NCI-H524 treated with DMSO at 0.1 percent for 48 hours (cell line): ENCODE results near the gene XG.
"Not testable (repeated sequence)": the region's sequence is repeated elsewhere in the genome, so short reads cannot be mapped to it uniquely, and the experiment has no call there.

Experiments used
- DNase-seq: peaks from one replicate; lab custom pipeline; 2025; lab: John Stamatoyannopoulos, UW

Gene XG

DNA sequence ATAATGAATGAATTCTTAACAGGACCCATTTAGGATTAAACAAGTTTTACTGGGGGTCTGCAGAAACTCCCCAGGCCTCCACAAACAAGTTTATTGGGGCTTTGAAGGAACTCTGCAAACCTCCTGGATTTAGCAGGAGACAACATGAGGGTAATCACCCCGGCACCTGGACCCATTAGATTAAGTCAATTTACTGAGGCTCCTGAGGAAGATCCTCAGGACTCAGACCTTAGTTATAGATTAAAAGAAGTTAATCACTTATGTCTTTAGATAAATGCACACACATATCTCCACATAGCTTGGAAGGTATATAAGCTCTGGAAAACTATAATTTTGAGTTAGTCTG, 29.4 kb downstream of the XG start:
- no peak for DNase-seq

DNA sequence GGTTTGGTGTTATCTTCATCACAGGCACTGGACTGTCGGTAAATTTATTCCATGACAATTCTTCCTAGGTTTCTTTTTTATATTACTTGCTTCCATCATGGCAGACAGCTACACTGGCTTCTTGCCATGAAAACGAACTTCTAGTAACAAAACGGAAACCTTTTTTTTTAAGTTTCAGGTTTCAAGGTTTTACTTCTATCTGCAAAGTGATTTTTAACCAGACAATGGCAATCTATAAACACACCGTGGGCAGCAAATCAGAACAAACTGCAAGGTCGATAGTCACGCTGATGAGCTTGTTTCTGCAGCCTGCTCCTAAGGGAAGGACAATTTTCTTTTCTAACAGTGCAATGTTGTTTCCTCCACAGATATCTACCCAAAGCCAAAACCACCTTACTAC, 29.9 kb downstream of the XG start:
- no peak for DNase-seq

DNA sequence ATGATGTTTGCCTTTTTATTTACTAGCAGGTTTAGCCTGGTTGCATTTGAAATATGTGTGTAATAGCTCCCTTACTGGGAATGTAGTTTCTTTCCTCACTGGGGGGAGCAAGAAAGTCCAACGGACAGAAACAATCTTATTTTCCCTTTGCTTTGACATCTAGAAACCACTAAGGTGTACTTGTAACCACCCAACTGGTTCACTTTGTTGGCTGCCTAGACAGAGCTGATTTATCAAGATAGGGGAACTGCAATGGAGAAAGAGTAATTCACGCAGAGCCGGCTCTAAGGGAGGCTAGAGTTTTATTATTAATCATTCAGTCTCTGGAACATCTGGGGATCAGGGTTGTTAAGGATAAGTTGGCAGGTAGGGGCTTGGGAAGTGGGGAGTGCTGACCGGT, 30.3 kb downstream of the XG start:
- no peak for DNase-seq

DNA sequence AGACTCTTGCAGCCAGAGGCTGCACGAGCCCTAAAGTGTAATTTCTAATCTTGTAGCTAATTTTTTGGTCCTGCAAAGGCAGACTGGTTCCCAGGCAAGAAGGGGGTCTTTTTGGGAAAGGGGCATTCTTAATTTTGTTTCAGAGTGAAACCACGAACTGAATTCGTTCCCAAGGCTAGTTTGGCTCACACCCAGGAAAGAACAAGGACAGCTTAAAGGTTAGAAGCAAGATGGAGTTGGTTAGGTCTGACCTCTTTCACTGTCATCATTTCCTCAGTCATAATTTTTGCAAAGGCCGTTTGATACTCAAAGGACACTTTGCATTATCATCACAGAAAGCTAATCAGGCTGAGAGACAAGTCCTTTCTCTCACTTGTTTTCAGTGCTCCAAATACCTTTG, 30.9 kb downstream of the XG start:
- no peak for DNase-seq

DNA sequence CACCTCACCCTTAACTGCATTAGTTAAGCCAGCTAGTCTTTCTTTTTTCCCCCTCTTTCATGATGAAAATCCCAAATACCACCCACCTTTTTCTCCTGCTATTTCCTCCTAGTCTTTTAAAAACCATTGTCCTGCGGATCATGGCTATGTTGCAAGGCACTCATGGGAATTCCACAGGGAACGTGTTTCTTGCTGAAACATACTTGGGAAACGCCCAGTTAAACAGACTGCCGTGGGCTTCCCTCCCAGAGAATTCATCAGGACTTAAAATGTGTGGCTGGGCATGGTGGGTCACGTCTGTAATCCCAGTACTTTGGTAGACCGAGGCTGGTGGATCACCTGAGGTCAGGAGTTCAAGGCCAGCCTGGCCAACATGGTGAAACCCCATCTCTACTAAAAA, 32.2 kb downstream of the XG start:
- DNase-seq = no peak

DNA sequence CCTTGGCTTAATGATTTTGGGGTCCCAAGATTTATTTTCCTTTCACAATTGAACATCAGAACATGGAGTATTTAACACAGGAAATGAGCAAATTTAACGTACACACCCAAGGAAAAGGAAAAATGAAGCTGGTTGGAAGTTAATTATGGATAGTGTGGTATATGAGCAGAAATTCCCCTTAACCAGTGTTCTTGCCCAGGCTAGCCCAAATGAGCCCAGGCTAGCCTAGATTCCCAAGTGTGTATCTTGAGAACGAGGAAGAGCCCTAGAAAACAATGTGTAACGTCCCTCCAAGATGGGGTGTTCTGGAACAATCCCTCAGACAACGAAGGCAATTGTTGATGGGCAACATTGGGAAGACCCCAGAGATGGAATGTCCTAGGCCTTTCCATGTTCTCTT, 33.7 kb downstream of the XG start:
- no peak for DNase-seq

DNA sequence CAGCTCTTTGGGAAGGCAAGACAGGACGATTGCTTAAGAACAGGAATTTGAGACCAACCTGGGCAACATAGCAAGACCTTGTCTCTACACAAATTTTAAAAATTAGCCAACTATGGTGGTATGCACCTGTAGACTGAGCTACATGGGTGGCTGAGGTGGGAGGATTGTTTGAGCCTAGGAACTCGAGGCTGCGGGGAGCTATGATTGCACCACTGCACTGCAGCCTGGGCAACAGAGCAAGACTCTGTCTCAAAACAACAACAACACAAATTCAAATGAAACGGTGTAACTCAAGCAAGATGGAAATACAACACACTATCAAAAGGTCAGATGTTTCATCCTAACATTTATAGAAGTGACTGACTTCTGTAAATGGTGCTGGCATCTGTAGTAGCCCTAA, 37.1 kb downstream of the XG start:
- no peak for DNase-seq

DNA sequence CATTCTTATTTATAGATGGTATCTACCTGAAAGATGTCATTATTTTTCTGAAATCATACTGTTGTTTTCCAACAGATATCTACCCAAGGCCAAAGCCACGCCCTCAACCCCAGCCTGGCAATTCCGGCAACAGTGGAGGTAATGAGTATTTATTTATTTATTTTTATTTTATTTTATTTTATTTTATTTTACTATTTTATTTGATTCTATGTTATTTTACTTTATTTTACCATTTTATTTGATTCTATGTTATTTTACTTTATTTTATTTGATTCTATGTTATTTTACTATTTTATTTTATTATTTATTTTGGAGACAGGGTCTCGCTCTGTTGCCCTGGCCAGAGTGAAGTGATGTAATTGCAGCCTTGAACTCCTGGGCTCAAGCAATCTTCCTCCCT, 37.7 kb downstream of the XG start:
- DNase-seq = no peak

DNA sequence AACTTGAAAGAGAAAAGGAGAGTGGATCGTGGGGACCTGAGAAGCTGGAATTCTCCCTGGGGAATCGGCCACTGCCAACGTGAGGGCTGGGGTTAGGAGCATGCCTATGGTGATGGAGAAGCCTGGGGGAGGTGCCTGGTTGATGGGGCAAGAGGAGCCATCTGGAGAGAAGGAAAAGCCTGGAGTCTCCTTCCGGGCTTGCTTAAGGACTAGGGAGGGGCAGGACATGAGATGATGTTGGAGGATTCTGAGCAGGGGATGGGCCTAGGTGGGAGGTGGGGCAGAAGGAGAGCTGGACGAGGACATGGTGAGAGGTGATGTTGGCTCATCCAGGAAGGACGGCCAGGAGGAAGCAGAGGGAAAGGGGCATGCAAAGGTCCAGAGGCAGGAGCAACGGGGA, 41.9 kb downstream of the XG start:
- DNase-seq = peak; percentile 0

DNA sequence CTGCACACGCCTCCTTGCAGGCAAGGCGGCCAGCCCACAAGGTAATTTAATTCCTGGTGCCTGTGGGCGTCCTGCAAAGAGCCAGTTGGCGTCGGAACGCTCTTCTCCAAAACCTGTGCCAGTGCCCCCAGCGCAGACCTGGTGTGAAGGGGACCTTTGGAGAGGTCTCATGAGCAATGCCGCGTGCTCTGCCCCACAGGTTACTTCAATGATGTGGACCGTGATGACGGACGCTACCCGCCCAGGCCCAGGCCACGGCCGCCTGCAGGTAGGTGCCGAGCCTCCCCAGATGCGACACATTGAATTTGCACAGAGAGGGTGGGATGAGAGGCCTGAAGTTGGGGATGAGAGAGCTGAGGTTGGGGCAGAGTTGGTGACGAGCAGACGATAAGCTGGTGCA, 42.5 kb downstream of the XG start:
- DNase-seq = no peak

DNA sequence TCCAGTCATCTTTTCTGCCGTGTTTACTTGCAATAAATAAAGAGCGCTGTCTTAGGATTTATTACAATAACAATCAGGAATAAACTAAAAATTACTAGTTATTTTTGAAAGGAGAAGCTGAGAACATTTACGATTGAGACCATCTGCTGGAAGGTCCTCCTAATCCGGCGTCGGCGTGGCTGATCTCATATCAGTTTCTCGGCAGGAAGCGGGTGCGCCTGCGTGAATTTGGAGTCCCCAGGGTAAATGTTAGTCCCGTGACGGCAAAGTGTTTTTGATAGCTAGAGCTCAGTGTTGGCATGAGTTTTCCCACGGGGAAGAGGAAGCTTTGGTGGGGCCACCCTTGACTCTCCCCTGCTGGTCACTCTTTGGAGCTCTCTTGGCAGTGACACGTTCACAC, 45.0 kb downstream of the XG start:
- DNase-seq = peak; percentile 3

DNA sequence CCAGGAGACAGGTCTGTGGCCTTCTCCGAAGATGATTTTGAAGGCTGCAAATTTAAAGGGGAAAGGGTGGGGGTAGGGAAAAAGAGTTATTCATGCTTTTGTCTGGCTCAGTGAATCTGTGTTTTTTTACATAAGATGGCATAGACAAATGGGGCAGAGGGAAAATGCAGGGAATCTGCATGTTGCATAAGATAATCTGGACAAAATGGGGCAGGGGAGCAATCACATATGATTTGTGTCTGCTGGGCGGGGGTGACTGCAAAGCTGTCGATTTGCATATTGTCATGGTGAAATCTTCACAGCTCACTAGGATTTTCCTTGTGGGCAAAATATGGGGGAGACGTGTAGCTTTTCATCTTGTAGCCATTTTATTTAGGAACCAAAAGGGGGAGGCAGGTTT, 47.5 kb downstream of the XG start:
- DNase-seq = no peak

DNA sequence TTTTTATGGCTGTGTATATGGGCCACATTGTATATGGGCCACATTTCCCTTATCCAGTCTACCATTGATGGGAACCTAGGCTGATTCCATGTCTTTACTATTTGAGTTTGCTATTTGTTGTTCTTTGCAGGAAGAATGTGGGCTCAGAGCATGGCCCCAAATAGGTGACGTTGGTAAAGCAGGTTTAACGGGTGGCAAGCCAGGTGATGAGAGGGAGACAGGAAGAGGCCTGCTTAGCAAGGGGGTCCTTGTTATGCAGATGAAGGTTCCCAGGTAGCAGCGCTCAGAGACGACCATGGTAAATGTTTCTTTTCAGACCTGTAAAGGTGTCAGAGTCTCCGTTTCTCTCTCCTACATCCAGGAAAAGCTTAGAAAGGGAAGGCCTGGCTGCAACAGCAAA, 48.1 kb downstream of the XG start:
- not testable (repeated sequence) for DNase-seq

DNA sequence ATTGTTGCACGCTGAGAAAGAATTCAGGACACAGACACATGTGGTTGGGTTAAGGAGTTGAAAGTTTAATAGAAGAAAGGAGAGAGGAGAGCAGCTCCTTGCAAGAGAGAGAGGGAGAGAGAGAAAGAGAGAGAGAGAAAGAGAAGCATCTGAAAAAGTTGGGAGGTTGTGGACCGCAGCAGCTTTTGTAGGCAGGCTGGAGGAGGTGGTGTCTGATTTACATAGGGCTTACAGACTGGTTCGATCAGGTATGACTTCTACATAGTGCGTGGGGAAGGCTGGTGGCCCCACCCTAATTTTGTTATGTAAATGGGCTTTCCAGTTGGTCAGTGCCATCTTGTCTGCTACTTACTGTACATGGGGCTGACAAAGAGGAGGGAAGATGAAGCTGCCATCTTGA, 49.4 kb downstream of the XG start:
- no peak for DNase-seq

DNA sequence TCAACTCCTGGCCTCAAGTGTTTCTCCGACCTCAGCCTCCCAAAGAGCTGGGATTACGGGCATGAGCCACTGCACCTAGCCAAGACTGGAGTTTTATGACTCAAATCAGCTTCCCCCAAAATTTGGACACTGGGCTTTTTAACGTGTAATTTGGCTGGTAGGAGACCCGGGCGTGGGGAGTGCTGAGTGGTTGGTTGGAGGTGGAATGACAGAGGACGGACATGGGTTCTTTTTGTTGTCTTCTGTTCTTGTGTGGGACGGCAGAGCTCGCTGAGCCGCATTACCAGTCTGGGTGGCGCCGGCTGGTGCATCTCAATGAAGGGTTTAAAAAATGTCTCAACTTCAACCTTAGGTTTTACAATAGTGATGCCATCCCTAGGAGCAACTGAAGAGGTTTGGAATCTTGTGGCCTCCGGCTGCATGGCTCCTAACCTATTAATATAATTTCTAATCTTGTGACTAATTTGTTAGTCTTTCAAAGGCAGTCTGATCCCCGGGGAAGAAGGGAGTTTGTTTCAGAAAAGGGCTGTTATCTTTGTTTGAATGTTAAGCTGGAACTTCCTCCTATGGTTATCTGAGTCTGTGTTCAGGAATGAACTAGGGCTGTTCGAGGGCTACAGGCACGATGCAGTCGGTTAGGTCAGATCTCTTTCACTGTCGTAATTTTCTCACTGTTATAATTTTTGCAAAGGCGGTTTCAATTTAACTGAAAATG, 50.7 kb downstream of the XG start:
- not testable (repeated sequence) for DNase-seq

DNA sequence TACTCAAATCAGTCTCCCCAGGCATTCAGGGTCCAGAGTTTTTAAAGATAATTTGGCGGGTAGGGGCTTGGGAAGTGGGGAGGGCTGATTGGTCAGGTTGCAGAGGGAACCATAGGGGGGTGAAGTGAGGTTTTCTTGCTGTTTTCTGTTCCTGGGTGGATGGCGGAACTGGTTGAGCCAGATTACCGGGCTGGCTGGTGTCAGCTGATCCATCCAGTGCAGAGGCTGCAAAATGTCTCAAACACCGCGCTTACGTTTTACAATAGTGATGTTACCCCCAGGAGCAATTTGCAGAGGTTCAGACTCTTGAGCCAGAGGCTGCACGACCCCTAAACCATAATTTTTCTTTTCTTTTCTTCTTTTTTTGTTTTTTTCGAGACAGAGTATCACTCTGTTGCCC, 51.6 kb downstream of the XG start:
- DNase-seq = not testable (repeated sequence)

DNA sequence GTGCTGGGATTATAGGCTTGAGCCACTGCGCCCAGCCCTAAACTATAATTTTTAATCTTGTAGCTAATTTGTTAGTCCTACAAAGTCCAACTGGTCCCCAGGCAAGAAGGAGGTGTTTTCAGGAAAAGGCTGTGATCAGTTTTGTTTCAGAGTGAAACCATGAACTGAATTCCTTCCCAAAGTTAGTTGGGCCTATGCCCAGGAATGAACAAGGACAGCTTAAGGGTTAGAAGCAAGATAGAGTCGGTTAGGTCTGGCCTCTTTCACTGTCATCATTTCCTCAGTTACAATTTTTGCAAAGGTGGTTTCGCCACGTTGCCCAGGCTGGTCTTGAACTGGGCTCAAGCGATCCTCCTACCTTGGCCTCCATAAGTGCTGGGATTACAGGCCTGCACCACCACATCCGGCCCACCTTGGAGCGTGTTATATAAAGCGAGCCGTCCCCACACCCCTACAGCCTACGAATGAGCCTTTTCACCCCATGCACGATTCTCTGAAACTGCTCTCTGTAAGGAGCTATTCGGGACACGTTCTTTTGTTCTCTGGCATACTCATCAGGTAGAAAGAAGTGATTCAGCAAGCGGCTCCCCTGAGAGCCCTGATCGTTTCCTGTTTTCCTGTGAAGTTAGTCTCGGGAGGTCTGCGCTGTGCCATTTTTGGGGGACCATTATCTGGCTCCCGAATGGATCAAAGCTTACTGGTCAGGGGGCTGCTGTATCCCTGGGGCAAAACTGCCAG, 52.4 kb downstream of the XG start:
- not testable (repeated sequence) for DNase-seq

DNA sequence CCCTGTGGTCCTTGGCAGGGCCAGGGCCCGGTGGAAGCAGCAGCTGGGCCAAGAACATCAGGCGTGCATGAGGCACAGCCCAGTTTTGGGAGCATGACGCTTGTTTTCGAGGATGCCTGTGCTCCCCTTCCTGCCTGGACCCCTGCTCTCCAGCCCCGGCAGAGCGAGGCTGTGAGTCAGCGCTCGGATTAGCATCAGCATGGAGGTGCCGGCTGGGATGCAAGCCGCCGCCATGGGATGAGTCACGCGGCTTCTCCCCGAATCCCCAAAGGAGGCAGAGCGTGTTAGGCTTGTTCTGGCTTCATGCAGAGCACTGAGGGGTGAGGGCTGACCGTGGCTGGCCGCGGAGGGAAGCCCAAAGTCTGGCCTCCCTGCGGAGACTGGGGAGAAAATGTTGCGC, 53.0 kb downstream of the XG start:
- not testable (repeated sequence) for DNase-seq

DNA sequence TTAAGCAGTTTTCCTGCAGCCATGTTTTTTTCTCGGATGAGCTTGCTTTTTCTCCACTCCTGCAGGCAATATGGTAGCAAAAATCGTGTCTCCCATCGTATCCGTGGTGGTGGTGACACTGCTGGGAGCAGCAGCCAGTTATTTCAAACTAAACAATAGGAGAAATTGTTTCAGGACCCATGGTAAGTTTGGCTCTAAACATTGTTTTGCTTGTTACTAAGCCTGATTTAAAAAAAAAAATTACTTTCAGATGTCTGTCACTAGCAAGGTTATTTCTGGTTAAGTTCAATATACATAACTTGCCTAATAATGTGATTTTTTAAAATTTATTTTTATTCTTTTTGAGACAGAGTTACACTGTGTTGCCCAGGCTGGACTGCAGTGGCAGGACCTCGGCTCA, 59.4 kb downstream of the XG start:
- no peak for DNase-seq

DNA sequence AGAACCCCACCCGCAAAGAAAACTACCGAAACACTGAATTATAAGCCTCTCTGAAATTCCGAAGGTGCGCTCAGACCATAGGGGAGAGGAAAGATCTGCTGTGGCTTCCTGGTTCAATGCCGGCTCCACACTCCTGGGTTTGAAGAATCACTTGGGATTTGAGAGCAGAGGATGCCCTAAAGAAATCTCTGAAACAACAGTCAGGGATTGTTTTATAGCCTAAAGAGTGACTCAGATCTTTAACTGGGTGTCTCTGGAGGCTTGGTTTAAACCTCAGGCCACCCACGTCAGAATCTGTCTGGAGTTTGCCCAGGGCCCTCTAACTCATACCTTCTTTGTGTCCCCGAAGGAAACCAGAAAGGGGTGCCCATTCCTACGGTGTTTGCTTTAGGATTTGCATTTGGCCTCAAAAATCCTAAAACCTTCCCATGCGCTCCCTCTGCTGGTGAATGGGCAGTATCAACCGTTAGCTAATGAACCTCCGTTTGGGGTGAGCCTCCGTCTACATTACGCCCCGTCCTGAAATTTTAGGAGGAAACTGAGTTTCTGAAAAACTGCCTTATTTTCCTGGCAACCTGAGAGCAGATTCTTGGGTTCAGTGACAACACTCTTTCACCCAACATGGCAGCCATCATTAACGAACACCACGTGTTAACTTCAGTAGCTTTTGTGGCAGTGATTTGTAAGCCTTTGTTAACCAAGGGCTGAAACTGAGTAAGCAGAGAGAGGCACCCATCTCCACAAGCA, 60.5 kb downstream of the XG start:
- not testable (repeated sequence) for DNase-seq

DNA sequence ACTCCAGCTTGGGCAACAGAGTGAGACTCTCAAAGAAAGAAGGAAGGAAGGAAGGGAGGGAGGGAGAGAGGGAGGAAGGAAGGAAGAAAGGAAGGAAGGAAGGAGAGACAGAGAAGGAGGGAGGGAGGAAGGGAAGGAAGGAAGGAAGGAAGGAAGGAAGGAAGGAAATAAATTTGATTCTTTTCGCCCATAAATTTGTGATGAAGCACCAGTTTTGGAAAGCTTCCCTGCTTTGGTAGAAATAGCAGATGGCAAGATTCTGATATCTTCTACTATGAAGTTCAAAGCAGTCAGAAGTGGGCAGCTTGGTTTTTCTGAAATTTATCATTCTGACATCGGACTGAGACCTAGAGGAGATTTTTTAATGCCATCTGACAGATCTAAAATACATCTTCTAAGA, 65.2 kb downstream of the XG start:
- DNase-seq = no peak

DNA sequence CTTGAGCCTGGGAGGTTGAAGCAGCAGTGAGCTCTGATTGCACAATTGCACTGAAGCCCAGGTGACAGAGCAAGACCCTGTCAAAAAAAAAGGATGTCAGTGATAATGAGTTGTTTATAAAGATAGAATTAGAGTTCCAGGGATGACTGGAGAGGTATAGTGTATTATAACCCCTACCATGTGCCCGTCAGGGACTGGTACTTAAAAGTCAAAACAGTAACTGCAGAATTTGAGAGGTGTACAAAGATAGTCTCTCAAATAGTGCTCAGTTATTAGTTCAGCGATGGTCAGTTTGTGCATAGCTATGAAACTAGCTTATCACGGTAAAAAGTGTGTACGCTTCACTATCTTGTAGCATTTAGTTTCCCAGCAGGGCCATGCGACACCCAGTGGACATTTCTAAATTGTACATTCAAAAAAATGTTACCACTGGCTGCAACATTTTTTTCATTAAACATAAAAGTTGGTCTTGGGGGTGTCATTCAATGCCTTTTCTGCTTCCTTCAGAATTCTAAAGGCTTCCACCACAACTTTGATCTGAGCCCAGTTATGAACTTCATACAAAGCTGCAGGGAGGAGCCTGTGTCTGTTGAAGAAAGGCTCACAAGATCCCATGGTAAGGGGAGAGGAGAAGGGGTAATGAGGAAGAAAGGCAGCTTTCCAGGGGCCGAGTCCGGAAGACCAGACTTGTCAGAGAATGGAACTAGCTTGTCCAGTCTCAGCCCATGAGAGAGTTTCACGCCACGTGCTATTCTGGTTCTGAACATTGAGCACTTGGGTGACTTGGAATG, 67.7 kb downstream of the XG start:
- no peak for DNase-seq
